Upper lobe of left lung (tissue), 4 donors: Measurements from ENCODE around the gene MYOG.

Source experiments
- POLR2A ChIP-seq, 4 donors: fragments of 450-650 bp; IDR thresholded peaks; one replicate each; pipeline ENCODE4 v1.5.1; 2016 to 2017; ENCODE audit warnings: antibody characterized with exemption in 4 of 4, mild to moderate bottlenecking in 2 of 4
- POLR2AphosphoS5 ChIP-seq, 2 donors: sonication (generic); formaldehyde crosslinking; IDR thresholded peaks; one replicate each; pipeline ENCODE4 v1.5.1; 2017; ENCODE audit warnings: antibody characterized with exemption in 2 of 2
- TF ChIP-seq, protein P1 (sequence below), 6 experiments: fragments of 450-650 bp in 4 of 6; fragments of 200-600 bp in 2 of 6; sonication (generic) in 2 of 6; IDR thresholded peaks; one replicate each; pipeline ENCODE4 v1.5.1; 2016 to 2019; ENCODE audit warnings: antibody characterized with exemption in 6 of 6

DNA sequence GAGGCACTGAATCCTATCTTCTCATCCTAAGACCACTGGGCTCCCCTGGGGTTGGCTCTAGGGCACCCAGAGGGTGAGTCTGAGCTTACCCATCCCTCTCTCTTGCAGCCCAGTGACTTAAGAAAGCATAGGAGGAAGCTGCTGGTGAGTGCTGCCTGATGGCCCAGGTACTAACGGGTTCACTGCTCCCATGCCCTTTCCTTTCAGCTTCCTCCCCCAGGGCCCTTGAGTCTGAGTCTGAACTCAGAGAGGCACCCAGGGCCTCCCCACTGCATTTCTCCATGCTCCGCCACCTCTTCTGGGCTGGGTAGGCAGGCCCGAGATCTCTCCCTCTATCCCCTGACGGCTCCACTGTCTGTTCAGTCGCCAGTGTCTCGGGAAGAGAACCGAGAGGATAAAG, 29.8 kb downstream of the MYOG start:
- TF ChIP-seq, protein P1, sequence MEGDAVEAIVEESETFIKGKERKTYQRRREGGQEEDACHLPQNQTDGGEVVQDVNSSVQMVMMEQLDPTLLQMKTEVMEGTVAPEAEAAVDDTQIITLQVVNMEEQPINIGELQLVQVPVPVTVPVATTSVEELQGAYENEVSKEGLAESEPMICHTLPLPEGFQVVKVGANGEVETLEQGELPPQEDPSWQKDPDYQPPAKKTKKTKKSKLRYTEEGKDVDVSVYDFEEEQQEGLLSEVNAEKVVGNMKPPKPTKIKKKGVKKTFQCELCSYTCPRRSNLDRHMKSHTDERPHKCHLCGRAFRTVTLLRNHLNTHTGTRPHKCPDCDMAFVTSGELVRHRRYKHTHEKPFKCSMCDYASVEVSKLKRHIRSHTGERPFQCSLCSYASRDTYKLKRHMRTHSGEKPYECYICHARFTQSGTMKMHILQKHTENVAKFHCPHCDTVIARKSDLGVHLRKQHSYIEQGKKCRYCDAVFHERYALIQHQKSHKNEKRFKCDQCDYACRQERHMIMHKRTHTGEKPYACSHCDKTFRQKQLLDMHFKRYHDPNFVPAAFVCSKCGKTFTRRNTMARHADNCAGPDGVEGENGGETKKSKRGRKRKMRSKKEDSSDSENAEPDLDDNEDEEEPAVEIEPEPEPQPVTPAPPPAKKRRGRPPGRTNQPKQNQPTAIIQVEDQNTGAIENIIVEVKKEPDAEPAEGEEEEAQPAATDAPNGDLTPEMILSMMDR (IDR thresholded peaks at IDR 0.05) = no peak
- TF ChIP-seq POLR2AphosphoS5 (IDR thresholded peaks at IDR 0.05) = no peak
- no peak for TF ChIP-seq POLR2A (IDR thresholded peaks at IDR 0.05)
